Loucy (cell line): ENCODE results near the gene CRB2.

Source experiments
- CTCF ChIP-seq: fragments of 200-600 bp; sonication (generic); conservative IDR thresholded peaks from 2 replicates; pipeline ENCODE4 v1.5.1; 2014; ENCODE audit warnings: mild to moderate bottlenecking, antibody characterized with exemption, low read length
- EZH2phosphoT487 ChIP-seq: fragments of 200-600 bp; IDR thresholded peaks from 2 replicates; pipeline ENCODE4 v1.6.1; 2018; ENCODE audit warnings: antibody characterized with exemption, mild to moderate bottlenecking, moderate library complexity, borderline replicate concordance

DNA sequence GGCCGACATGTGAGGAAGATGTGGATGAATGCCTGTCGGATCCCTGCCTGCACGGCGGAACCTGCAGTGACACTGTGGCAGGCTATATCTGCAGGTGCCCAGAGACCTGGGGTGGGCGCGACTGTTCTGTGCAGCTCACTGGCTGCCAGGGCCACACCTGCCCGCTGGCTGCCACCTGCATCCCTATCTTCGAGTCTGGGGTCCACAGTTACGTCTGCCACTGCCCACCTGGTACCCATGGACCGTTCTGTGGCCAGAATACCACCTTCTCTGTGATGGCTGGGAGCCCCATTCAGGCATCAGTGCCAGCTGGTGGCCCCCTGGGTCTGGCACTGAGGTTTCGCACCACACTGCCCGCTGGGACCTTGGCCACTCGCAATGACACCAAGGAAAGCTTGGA, 14.1 kb downstream of the CRB2 start:
- TF ChIP-seq CTCF, result no peak
- TF ChIP-seq EZH2phosphoT487, result no peak
